Stimulated activated CD8-positive, alpha-beta memory T cell treated with anti-CD3 and anti-CD28 coated beads, Interleukin-4, amount 100 ng/mL, for 24 hours (primary cell): Measurements from ENCODE around the gene CDO1.
A peak's percentile ranks its signal among the peaks of the same experiment; 100 is the strongest.

Experiments
- DNase-seq: peaks from one replicate; pipeline ENCODE4 v3.0.0-alpha.2; 2020; ENCODE audit warnings: low read depth

The CDO1 gene

GRCh38 chr5:115816226-115817081, at the start of gene CDO1:
Gene CDO1, minus strand, starts transcription at chr5:115816659. Its CDS starts 262 bp downstream, at chr5:115816397.
- peak; percentile 6 for DNase-seq

- DNase-seq: no peak
Measured at GRCh38 chr5:115859378-115859777, 42.9 kb upstream of the CDO1 start.

- DNase-seq: no peak
Measured at GRCh38 chr5:115858396-115858795, 41.9 kb upstream of the CDO1 start.

- DNase-seq: no peak
Measured at GRCh38 chr5:115857626-115858349, 41.3 kb upstream of the CDO1 start.

GRCh38 chr5:115857057-115857479, 40.6 kb upstream of the CDO1 start:
- DNase-seq: no peak

GRCh38 chr5:115855959-115856358, 39.5 kb upstream of the CDO1 start:
- no peak for DNase-seq

- DNase-seq: no peak
Measured at GRCh38 chr5:115854139-115854538, 37.7 kb upstream of the CDO1 start.

GRCh38 chr5:115850744-115851416, 34.4 kb upstream of the CDO1 start:
- no peak for DNase-seq

- DNase-seq: no peak
Measured at GRCh38 chr5:115849258-115849798, 32.9 kb upstream of the CDO1 start.

GRCh38 chr5:115847290-115847689, 30.8 kb upstream of the CDO1 start:
- DNase-seq: no peak

- no peak for DNase-seq
Measured at GRCh38 chr5:115844321-115844817, 27.9 kb upstream of the CDO1 start.

- DNase-seq: no peak
Measured at GRCh38 chr5:115843444-115844130, 27.1 kb upstream of the CDO1 start.

GRCh38 chr5:115842952-115843351, 26.5 kb upstream of the CDO1 start:
- DNase-seq: no peak

GRCh38 chr5:115842089-115842935, 25.9 kb upstream of the CDO1 start:
- DNase-seq: no peak

GRCh38 chr5:115841382-115842088, 25.1 kb upstream of the CDO1 start, which contains the start of the genes AP3S1 and ATG12:
Gene AP3S1, plus strand, starts transcription at chr5:115841935. Its CDS starts 103 bp downstream, at chr5:115842038.
Gene ATG12, minus strand, starts transcription at chr5:115841565. Its CDS starts 13 bp downstream, at chr5:115841552.
- DNase-seq: peak; percentile 82

GRCh38 chr5:115840873-115841272, 24.4 kb upstream of the CDO1 start:
- DNase-seq: no peak

GRCh38 chr5:115838885-115839518, 22.5 kb upstream of the CDO1 start:
- DNase-seq: no peak

GRCh38 chr5:115835481-115835880, 19.0 kb upstream of the CDO1 start:
- DNase-seq: no peak

GRCh38 chr5:115831163-115831768, 14.8 kb upstream of the CDO1 start:
- DNase-seq: peak; percentile 7
